ENCODE measurements around the gene TRAPPC10. TPM values are rescaled to one million over a fixed set of nuclear protein-coding genes. Genes with fewer than 3 reads are reported as not detected.

TRAPPC10 gene
- total and polyA plus RNA-seq, 9 of the 15 experiments (the other 6 are each of a cell fraction or from before 2014, with no cell fraction given): 1.1 to 33.8 (median 24.3) TPM

DNA sequence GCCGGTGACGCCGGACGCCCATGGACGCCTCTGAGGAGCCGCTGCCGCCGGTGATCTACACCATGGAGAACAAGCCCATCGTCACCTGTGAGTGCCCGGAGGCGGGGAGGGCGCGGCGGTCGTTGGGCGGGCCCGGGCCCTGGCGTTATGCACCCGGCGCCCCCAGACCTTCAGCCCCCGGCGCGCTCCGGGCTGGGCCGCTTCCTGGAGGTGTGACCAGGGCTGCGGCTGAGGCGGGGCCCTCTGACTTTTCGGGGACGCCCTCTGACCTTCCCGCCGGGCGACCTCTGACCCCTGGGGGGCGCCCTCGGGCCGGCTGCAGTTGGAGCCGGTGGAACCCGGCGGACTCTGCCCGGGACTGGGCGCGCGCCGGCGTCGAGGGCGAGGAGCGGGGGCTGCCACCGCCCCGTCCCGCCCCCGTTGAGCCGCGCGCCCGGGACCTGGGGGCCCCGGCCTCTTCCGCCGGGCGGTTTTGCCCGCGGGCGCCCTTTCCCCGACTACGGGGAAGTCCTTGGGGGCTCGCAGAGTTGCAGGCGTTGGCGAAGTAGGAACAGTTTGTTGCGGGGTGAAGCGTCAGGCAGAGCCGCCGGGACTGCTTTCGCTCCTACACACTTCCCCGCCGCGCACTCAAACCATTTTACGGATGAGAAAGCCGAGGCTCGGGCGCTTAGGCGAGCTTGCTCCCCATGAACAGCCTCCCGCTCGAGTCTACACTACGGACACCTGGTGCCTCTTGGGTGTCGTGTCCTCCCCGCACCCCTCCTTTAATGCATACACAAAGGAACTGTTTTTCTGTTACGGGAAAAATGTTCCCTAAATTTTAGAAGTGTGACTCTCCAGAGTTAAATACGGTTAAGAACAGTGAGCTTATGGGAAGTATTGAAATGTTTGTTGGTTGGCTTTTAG is 618 bp downstream of the TRAPPC10 start (continued):
- TF ChIP-seq, protein P1, sequence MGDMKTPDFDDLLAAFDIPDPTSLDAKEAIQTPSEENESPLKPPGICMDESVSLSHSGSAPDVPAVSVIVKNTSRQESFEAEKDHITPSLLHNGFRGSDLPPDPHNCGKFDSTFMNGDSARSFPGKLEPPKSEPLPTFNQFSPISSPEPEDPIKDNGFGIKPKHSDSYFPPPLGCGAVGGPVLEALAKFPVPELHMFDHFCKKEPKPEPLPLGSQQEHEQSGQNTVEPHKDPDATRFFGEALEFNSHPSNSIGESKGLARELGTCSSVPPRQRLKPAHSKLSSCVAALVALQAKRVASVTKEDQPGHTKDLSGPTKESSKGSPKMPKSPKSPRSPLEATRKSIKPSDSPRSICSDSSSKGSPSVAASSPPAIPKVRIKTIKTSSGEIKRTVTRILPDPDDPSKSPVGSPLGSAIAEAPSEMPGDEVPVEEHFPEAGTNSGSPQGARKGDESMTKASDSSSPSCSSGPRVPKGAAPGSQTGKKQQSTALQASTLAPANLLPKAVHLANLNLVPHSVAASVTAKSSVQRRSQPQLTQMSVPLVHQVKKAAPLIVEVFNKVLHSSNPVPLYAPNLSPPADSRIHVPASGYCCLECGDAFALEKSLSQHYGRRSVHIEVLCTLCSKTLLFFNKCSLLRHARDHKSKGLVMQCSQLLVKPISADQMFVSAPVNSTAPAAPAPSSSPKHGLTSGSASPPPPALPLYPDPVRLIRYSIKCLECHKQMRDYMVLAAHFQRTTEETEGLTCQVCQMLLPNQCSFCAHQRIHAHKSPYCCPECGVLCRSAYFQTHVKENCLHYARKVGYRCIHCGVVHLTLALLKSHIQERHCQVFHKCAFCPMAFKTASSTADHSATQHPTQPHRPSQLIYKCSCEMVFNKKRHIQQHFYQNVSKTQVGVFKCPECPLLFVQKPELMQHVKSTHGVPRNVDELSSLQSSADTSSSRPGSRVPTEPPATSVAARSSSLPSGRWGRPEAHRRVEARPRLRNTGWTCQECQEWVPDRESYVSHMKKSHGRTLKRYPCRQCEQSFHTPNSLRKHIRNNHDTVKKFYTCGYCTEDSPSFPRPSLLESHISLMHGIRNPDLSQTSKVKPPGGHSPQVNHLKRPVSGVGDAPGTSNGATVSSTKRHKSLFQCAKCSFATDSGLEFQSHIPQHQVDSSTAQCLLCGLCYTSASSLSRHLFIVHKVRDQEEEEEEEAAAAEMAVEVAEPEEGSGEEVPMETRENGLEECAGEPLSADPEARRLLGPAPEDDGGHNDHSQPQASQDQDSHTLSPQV (IDR thresholded peaks at IDR 0.05): peak; percentile 71; the same call in 1 of the 2 replicates
- TF ChIP-seq PTBP1 (IDR thresholded peaks at IDR 0.05; ENCODE audit: low read depth, low read length): no peak
- TF ChIP-seq CBX8 (IDR thresholded peaks at IDR 0.05; ENCODE audit: borderline replicate concordance, extremely low read depth, low read depth, low read length, poor library complexity, severe bottlenecking): no peak
- 0 out of 2 replicates have a peak, but pooled peaks have one; percentile 15 for TF ChIP-seq ZNF707 (CRISPR knock-in tag; conservative IDR thresholded peaks at IDR 0.05)
- TF ChIP-seq MCM5 (IDR thresholded peaks at IDR 0.05; ENCODE audit: low read depth): no peak
- TF ChIP-seq POLR2G (IDR thresholded peaks at IDR 0.05; ENCODE audit: low read depth, low read length): peak; percentile 72
- 0 out of 3 replicates have a peak, but pooled peaks of 1 of the 2 experiments have one; percentile 7 for TF ChIP-seq CBX3 (IDR thresholded peaks at IDR 0.05; ENCODE audit: borderline replicate concordance in 1 of 2, low read length in 2 of 2)
- 0 out of 2 replicates have a peak, but pooled peaks have one; percentile 13 for TF ChIP-seq POLR2AphosphoS5 (IDR thresholded peaks at IDR 0.05; ENCODE audit: control insufficient read depth, insufficient read depth, low read depth, low read length)
- TF ChIP-seq GATAD2A (IDR thresholded peaks at IDR 0.05): 0 out of 2 replicates have a peak, but pooled peaks have one; percentile 67
- TF ChIP-seq DMBX1 (CRISPR knock-in tag; IDR thresholded peaks at IDR 0.05; ENCODE audit: borderline replicate concordance): 0 out of 2 replicates have a peak, but pooled peaks have one; percentile 33
- no peak for TF ChIP-seq ZNF644 (tag; IDR thresholded peaks at IDR 0.05; ENCODE audit: low read depth)
- TF ChIP-seq ETV5 (CRISPR knock-in tag; IDR thresholded peaks at IDR 0.05; ENCODE audit: low read depth): no peak
- TF ChIP-seq ARNT (IDR thresholded peaks at IDR 0.05): no peak
- TF ChIP-seq NR1H2 (CRISPR knock-in tag; IDR thresholded peaks at IDR 0.05): no peak
- no peak for TF ChIP-seq STAG1 (CRISPR knock-in tag; IDR thresholded peaks at IDR 0.05; ENCODE audit: borderline replicate concordance)
- TF ChIP-seq ZNF696 (CRISPR knock-in tag; conservative IDR thresholded peaks at IDR 0.05): no peak
- TF ChIP-seq, protein P2, sequence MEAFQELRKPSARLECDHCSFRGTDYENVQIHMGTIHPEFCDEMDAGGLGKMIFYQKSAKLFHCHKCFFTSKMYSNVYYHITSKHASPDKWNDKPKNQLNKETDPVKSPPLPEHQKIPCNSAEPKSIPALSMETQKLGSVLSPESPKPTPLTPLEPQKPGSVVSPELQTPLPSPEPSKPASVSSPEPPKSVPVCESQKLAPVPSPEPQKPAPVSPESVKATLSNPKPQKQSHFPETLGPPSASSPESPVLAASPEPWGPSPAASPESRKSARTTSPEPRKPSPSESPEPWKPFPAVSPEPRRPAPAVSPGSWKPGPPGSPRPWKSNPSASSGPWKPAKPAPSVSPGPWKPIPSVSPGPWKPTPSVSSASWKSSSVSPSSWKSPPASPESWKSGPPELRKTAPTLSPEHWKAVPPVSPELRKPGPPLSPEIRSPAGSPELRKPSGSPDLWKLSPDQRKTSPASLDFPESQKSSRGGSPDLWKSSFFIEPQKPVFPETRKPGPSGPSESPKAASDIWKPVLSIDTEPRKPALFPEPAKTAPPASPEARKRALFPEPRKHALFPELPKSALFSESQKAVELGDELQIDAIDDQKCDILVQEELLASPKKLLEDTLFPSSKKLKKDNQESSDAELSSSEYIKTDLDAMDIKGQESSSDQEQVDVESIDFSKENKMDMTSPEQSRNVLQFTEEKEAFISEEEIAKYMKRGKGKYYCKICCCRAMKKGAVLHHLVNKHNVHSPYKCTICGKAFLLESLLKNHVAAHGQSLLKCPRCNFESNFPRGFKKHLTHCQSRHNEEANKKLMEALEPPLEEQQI (IDR thresholded peaks at IDR 0.05): no peak
- no peak for TF ChIP-seq CBX5 (IDR thresholded peaks at IDR 0.05; ENCODE audit: borderline replicate concordance, low read depth)
- no peak for TF ChIP-seq ZNF311 (CRISPR knock-in tag; IDR thresholded peaks at IDR 0.05)
- TF ChIP-seq, protein P3, sequence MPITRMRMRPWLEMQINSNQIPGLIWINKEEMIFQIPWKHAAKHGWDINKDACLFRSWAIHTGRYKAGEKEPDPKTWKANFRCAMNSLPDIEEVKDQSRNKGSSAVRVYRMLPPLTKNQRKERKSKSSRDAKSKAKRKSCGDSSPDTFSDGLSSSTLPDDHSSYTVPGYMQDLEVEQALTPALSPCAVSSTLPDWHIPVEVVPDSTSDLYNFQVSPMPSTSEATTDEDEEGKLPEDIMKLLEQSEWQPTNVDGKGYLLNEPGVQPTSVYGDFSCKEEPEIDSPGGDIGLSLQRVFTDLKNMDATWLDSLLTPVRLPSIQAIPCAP (CRISPR knock-in tag; IDR thresholded peaks at IDR 0.05; ENCODE audit: borderline replicate concordance): no peak

All from K562 (cell line).